ENCODE data around the gene CYP2D6.

CYP2D6 gene

GRCh38 chr22:42155053-42155543 is 24.5 kb upstream of the CYP2D6 start:
- ATAC-seq, result no peak
- TF ChIP-seq OSR1 (CRISPR knock-in tag; IDR thresholded peaks at IDR 0.05) (no peak), ESRRG (CRISPR knock-in tag; IDR thresholded peaks at IDR 0.05) (no peak), ZC3H10 (CRISPR knock-in tag; IDR thresholded peaks at IDR 0.05) (no peak), ARNTL (CRISPR knock-in tag; IDR thresholded peaks at IDR 0.05; ENCODE audit: borderline replicate concordance, low read depth) (no peak), GLIS3 (CRISPR knock-in tag; IDR thresholded peaks at IDR 0.05) (no peak), PATZ1 (CRISPR knock-in tag; IDR thresholded peaks at IDR 0.05; ENCODE audit: borderline replicate concordance) (no peak), ISL1 (CRISPR knock-in tag; IDR thresholded peaks at IDR 0.05) (no peak), ZNF70 (CRISPR knock-in tag; IDR thresholded peaks at IDR 0.05) (no peak), TCF4 (CRISPR knock-in tag; IDR thresholded peaks at IDR 0.05; ENCODE audit: borderline replicate concordance) (no peak), RARB (CRISPR knock-in tag; IDR thresholded peaks at IDR 0.05) (no peak), SNAI2 (CRISPR knock-in tag; IDR thresholded peaks at IDR 0.05) (no peak), ZNF8 (CRISPR knock-in tag; IDR thresholded peaks at IDR 0.05) (no peak), ZFP3 (CRISPR knock-in tag; IDR thresholded peaks at IDR 0.05) (no peak), PPARA (CRISPR knock-in tag; IDR thresholded peaks at IDR 0.05; ENCODE audit: borderline replicate concordance) (no peak), CSDC2 (CRISPR knock-in tag; IDR thresholded peaks at IDR 0.05) (no peak)
- TF ChIP-seq, protein P1, sequence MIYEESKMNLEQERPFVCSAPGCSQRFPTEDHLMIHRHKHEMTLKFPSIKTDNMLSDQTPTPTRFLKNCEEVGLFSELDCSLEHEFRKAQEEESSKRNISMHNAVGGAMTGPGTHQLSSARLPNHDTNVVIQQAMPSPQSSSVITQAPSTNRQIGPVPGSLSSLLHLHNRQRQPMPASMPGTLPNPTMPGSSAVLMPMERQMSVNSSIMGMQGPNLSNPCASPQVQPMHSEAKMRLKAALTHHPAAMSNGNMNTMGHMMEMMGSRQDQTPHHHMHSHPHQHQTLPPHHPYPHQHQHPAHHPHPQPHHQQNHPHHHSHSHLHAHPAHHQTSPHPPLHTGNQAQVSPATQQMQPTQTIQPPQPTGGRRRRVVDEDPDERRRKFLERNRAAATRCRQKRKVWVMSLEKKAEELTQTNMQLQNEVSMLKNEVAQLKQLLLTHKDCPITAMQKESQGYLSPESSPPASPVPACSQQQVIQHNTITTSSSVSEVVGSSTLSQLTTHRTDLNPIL (CRISPR knock-in tag; IDR thresholded peaks at IDR 0.05; ENCODE audit: low read depth), result no peak
- TF ChIP-seq, protein P2, sequence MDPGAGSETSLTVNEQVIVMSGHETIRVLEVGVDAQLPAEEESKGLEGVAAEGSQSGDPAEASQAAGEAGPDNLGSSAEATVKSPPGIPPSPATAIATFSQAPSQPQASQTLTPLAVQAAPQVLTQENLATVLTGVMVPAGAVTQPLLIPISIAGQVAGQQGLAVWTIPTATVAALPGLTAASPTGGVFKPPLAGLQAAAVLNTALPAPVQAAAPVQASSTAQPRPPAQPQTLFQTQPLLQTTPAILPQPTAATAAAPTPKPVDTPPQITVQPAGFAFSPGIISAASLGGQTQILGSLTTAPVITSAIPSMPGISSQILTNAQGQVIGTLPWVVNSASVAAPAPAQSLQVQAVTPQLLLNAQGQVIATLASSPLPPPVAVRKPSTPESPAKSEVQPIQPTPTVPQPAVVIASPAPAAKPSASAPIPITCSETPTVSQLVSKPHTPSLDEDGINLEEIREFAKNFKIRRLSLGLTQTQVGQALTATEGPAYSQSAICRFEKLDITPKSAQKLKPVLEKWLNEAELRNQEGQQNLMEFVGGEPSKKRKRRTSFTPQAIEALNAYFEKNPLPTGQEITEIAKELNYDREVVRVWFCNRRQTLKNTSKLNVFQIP (CRISPR knock-in tag; IDR thresholded peaks at IDR 0.05; ENCODE audit: borderline replicate concordance, low read depth), result no peak

DNA sequence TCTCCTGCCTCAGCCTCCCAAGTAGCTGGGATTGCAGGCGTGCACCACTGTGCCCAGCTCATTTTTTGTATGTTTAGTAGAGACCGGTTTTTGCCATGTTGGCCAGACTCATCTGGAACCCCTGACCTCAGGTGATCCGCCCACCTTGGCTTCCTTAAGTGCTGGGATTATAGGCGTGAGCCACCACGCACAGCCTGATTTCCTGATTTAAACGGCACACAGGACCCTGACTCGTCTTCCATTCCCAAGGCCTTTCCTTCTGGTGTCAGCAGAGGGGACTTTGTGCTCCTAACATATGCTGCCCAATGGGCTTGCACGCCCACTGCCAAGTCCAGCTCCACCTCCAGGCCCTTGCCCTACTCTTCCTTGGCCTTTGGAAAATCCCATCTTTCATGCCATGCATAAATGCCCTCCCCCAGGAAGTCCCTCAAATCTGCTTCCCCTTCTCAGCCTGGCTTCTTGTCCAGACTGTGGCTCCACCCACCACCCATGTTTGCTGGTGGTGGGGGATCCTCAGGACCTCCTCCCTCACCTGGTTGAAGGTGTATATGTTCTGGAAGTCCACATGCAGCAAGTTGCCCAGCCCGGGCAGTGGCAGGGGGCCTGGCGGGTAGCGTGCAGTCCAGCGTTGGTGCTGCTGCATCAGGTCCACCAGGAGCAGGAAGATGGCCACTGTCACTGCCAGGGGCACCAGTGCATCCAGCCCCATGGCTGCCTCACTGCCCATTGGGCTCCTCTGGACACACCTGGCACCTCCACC is 23.9 kb upstream of the CYP2D6 start:
- TF ChIP-seq GLIS3 (CRISPR knock-in tag; IDR thresholded peaks at IDR 0.05) (no peak), ISL1 (CRISPR knock-in tag; IDR thresholded peaks at IDR 0.05) (no peak), ESRRG (CRISPR knock-in tag; IDR thresholded peaks at IDR 0.05) (no peak), ZNF8 (CRISPR knock-in tag; IDR thresholded peaks at IDR 0.05) (no peak), CSDC2 (CRISPR knock-in tag; IDR thresholded peaks at IDR 0.05) (no peak), ZFP3 (CRISPR knock-in tag; IDR thresholded peaks at IDR 0.05) (no peak), TOX (CRISPR knock-in tag; IDR thresholded peaks at IDR 0.05; ENCODE audit: borderline replicate concordance) (no peak), ZNF70 (CRISPR knock-in tag; IDR thresholded peaks at IDR 0.05) (no peak), PPARA (CRISPR knock-in tag; IDR thresholded peaks at IDR 0.05; ENCODE audit: borderline replicate concordance) (no peak), OSR1 (CRISPR knock-in tag; IDR thresholded peaks at IDR 0.05) (no peak), BACH2 (CRISPR knock-in tag; IDR thresholded peaks at IDR 0.05; ENCODE audit: borderline replicate concordance) (no peak), PATZ1 (CRISPR knock-in tag; IDR thresholded peaks at IDR 0.05; ENCODE audit: borderline replicate concordance) (no peak), TCF4 (CRISPR knock-in tag; IDR thresholded peaks at IDR 0.05; ENCODE audit: borderline replicate concordance) (no peak), SNAI2 (CRISPR knock-in tag; IDR thresholded peaks at IDR 0.05) (no peak), ZNF565 (CRISPR knock-in tag; conservative IDR thresholded peaks at IDR 0.05; ENCODE audit: low read depth) (no peak)
- TF ChIP-seq, protein P3, sequence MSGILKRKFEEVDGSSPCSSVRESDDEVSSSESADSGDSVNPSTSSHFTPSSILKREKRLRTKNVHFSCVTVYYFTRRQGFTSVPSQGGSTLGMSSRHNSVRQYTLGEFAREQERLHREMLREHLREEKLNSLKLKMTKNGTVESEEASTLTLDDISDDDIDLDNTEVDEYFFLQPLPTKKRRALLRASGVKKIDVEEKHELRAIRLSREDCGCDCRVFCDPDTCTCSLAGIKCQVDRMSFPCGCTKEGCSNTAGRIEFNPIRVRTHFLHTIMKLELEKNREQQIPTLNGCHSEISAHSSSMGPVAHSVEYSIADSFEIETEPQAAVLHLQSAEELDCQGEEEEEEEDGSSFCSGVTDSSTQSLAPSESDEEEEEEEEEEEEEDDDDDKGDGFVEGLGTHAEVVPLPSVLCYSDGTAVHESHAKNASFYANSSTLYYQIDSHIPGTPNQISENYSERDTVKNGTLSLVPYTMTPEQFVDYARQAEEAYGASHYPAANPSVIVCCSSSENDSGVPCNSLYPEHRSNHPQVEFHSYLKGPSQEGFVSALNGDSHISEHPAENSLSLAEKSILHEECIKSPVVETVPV (CRISPR knock-in tag; IDR thresholded peaks at IDR 0.05), result no peak
- no peak for ATAC-seq

All from SK-N-SH treated with all-trans-retinoic acid at 6 μM for 48 hours (cell line).